Embryonic facial prominence (tissue), 1 donor: ENCODE results near the gene LDLRAD3.
"Not testable (repeated sequence)": the region's sequence is repeated elsewhere in the genome, so short reads cannot be mapped to it uniquely, and the experiment has no call there.

Experiments
- DNase-seq: peaks from one replicate; pipeline ENCODE4 v3.0.0-alpha.2; 2016; ENCODE audit errors: extremely low spot score

LDLRAD3 gene

DNA sequence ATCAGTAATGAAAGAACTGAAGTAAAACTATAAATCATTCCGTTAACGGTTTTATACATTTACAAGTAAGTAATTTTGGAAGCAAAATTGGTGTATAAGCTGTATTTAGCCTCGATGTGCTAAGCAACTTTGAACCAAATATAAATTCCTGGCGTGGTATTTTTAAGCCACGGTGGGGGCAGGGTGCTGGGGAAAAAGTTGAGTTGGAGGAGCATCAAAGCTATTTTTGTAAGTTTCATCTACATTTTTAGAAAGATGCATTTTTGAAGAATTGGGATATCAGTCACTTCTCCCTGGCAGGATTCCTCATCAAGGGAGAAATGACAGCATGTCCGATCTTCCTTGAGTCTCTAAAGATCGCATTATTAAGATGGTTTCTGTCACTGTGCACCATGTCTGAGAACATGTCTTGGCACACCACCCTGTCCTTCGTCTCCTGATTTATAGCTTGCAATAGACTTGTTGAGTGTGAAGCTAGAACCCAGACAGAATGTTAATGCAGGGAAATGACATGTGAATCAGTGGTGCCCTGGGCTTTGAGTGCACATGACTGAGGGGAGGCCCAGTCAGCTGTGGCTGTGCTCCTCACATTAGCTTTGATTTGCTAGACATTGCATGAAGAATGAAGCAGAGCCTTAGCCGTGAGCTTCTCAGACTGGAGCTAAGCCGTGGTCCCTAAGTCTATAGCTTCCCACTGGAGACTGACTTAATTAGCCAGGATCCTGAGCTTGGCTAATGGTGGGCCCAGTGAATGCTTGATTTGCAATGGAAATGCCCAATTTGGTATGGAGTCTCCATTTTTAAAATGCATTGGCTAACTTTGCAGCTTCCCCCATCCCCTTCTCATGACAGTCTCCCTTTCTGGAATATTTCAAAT lies 218.4 kb downstream of the LDLRAD3 start:
- DNase-seq, result no peak

DNA sequence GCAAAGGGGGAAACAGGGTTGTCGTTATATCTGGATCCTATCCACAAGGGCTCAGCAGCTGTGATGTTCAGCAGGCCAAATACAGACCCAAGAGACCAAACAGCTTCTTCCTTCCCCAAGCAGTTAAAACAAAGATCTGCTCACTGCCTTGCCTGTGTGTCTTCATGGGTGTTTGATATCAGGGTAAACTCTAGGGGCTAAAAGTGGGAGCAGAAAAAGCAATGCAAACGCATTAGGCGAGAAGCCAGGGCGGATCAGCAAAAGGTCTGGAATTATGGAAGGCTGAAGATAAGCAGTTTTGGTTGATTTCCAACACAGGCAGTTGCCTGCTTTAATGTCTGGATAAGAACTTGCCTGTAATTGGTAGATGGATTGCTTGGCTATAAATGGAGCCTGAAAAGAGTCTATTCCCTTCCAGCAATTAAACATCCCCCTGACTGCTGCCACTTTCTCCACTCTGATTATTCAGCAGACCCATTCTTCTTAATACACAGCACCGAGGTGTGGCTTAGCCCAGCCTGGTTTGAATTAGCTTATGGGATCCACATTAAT lies 219.1 kb downstream of the LDLRAD3 start:
- DNase-seq, result no peak

DNA sequence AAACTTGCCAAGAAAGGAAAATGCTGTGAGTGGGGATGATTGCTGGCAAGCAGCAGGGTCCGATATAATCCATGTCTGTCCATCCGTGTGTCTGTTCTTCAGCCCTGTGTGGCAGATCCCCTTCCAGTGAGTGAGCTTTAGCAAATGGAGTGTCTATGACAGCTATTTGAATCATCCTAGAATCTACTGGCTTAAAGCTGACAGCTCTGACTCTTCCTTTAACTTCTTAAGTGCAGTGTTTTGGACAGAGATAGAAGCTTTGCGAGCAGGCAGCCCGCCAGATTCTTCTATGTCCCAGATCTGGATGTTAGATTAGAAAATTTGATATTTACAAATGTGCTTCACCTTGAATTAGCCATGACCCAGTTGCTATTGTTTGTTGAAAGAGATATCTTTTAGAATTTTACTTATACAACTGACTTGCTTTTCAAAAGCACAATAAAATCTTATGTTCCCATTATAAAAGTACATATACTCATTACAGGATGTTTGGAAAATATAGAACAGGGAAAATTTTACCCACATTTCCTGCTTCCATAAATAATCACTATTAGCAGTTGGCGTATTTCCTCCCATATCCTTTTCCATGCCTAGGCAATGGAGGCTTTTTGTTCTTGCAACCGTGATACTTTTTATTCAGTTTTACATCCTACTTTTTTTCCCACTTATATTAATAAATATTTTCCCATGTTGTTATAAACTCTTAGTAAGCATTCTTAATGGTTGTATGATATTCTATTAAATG lies 220.8 kb downstream of the LDLRAD3 start:
- DNase-seq, result no peak

DNA sequence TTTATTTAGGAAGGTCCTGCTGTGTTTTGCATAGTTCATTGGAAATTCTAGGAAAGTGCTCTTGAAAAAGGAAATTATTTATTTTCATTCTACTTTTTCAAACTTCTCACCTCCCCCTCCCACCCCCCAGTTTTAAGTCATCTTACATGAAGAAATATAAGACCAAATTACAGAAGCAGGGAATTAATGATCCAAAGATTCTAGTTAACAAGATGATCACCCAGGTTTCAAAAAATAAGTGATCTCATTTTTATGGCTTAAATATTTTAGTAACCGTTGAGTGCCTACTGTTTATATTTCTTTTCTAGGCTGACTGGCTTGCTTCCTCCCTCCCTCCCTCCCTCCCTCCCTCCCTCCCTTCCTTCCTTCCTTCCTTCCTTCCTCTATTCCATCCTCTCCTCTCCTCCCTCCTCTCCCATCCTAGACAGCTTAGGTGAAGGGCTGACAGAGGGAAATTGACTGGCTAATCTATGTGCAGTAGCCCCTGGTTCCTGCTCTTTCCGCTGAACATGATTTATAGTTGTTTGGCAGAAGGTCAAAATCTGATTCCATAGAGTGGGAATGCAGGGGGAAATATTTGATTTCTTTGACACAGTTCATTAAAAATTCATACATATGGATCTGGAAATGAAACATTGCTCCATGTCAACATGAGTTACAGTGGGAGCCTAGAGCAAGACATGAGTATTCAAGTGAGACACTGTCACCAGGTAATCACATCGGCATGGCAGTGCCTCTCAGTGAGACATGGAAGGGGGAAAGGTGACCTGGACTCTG lies 221.9 kb downstream of the LDLRAD3 start:
- no peak for DNase-seq

DNA sequence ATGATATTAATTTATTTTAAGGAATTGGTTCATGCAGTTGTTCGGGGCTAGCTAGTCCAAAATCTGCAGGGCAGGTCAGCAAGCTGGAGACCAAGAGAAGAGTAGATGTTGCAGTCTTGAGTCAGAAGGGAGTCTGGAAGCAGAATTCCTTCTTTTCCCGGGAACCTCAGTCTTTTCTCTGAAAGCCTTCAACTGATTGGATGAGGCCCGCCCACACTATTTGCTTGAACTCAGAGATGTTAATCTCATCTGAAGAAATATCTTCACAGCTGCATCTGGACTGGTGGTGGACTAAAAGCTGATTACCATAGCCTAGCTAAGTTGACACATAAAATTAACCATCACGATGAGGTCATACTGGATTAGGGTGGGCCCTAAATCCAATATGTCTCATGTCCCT lies 223.2 kb downstream of the LDLRAD3 start:
- no peak for DNase-seq

DNA sequence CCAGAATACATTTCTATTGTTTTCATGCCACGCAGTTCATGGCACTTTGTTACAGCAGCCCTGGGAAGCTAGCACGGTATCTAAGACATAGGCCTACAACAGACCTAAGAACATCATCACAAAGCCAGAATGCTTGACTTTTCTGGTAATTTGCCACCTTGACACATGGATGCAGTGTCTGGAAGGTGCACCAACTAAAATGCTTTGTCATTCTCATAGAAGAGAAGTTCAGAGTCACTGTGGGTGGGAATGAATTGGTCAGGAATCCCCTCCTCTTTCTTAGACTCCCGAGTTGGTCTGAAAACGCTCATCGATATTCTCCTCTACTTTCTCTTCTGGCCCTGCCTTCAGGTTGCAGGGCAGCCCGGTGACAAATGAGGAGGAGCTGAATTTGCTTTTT lies 223.9 kb downstream of the LDLRAD3 start:
- DNase-seq, result no peak

DNA sequence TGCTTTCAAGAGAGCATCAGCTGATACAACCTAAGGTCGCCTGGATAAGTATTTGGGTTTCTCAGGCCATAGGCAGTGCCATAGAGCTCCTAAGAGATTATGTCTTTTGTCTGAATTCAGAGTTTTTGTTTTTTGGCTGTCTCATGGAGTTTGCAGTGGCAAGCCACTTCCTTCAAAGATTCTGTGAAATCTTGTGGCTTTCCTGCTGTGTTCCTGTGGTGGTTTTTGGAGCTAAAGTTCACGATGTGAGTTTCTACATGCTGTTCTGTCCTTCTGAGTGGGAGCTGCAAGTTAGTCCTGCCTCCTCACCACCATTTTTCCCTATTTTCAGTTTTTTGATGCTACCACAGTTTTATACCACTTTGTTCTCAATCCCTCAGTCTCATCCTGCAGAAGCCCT lies 234.0 kb downstream of the LDLRAD3 start:
- DNase-seq, result no peak

DNA sequence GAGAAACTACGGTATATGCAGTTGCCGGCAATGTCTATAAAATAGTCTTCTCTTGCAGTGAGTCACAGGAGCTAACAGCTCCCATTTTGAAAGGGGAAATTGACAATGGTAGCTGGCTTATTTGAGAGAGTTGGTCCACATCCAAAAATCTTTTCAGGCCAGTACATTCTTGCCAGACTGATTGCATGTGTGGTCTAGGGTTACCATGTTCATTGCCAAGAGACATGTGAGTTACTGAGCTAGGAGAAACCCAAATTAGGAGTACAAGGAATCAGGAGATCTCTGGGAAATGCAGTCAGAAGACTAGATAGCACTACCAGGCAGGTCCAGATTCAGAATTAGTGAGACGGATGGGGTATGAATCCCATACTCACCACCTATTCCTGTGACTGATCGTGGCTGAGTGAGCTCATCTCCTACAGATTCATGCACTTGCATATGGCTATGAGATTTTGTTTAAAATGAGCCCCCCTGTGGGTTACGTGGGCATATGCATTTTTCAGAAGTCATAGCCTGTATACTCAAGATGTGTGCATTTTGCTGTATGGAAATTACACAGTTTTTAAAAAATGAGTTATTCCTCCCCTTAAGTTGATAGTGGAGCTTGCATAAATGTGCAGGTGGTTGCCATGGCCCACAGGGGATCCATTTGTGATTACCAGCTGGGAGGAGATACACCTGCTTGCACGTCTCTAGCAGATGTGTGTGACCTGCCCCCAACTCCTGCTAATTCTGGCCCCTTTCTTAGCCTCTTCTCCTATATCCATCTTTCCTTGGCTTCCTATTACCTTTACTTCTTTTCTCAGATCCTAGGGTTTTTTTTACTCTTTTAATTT lies 242.7 kb downstream of the LDLRAD3 start:
- DNase-seq, result no peak

DNA sequence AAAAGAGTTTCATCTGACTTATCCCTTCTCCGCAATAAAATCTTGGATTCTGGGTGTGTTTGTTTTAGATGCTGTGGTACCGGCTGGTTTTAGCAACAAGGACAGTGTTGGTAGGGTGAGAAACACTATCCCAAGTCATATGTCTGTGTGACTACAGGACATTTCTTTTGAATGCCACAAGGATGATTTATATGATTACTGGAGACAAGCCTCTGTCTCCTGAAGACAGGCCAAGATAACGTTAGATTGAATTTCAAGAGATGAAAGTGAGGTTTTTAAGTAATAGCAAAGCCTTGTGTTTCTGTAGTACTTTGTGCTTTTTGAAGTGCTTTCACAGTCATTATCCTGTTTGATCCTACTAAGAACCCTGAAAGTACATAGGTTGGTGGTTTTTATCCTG lies 243.8 kb downstream of the LDLRAD3 start:
- no peak for DNase-seq

DNA sequence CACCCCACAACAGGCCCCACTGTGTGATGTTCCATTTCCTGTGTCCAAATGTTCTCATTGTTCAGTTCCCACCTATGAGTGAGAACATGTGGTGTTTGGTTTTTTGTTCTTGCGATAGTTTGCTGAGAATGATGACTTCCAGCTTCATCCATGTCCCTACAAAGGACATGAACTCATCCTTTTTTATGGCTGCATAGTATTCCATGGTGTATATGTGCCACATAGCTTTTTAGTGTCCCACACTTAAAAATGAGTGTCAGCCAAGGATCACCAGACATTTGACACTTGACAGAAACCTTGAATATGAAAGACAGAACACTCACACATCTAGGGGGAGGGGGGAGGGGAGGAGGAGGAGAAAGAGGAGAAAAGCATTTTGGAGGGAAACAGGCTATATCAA lies 245.9 kb downstream of the LDLRAD3 start:
- DNase-seq, result not testable (repeated sequence)

DNA sequence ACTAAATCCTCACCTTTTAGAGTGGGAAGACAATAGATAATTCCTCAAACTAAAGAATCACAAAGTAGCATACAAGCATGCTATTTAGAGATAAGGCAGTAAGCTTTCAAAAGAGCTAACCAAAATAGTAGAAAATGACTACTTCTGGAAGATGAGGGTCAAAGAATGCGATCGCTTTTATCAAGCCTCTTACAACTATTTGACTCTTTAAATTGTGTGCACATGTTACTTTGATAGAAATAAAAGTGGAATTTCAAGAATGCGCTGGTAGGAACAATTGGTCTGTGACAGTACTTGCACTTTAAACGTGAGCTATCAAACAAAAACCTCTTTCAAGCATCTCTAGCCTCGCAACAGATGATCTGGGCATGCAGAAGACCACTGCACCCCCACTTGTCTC lies 248.1 kb downstream of the LDLRAD3 start:
- DNase-seq, result no peak

DNA sequence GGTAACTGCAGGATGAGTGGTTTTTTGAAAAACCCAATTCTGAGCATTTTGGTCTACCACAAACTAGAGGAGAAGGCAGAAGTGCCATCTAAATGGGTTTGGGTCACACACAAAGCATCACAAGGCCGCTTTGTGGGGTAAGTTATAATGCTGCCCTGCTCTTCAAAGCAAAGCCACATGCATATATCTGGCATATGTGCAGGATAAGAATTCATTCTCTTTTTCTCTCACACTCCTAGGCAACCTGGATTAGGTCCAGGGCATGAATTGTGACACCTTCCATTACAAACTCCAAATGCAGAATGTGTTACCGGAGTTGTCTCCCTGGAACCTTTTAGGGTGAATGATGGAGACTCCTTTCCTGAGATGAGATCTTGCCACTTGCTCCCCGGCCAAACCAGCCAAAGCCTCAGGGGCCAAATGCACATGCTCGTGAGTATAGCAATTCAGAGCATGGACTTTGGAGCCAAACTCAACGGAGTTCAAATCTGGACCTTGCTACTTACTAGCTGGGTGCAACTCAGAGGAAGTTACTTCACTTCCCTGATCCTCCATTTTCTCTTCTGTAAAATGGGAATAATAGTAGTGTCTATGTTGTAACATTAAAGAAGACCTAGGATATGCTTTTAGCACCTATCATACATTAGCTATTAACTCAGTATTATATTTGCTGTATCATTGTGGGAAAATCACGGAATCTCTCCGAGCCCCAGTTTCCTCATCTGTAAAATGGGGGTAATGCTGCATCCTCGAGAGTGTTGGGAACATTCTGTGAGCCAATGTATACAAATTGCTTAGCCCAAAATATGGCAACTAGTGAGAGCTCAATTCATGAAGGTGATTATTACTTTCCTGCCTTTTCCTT lies 248.8 kb downstream of the LDLRAD3 start:
- DNase-seq, result no peak

DNA sequence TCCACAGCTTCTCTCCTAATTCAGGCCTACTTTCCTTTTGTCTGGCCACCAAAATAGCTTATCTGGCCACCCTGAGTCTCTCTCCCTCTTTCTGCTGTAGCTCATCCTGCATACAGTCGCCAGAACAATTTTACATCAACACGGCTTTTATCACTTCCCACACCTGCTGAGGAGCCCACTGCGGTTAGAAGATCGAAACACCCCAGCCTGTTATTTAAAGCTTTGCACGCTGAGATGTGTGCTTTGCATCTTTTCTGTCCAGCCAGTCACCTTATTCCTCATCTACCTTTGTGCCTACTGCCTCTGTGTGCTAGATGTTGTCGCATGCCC lies 249.4 kb downstream of the LDLRAD3 start:
- DNase-seq, result no peak

DNA sequence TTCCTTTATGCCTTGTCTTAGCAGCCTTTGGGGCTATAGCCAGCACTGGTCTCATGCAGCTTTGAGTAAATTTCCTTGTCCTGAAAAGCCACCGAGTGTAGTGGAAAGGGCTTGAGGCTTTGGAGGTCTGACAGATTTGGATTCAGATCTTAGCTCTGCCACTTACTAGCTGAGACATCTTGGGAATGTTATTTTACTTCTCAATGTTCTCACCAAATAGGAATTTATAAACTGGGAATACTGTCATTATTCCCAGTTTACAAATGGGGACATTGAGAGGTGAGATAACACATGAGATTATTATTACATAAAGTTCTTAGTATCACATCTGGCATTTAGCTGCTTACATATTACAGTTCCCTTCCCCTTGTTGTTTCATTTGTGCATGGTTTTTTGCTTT lies 249.9 kb downstream of the LDLRAD3 start:
- DNase-seq, result no peak

DNA sequence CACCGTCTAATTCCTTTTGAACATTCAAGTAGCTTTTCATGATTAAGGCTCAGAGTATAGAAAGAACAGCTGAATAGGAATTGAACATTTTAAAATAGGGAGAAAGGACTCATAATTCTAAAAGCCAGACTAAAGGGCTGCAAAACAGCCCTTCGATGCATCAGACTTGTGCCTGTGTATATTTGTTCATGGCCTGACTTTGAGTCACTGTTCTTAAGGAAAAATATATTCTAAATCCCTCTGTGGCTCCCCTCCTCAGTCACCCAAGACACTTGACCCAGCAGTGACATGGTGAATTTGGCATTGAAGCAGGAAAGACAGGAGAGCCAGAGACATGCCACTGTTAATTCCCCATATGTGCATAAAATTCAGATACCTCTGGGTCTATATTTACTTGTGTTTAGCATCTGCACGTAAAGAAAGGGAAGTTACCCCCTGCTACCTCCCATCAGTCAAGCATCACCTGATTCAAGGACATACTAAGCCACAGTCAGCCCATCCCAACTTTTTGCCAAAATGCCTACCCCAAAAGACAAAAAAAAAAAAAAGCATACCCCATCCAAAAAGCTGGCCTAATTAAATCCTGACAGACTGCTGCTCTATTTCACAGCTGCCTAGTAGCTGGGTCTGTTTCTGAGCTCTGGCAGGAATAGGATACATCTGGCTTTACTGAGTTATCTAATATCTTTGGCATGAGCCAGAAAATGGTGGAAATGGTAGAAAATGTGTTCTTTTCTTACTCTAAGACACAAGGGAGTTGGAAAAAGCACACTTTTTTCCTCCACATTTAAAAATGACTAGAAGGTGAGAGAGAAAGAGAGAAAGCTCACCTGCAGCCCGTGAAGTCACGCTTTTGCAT lies 251.9 kb downstream of the LDLRAD3 start:
- peak; percentile 63 for DNase-seq

DNA sequence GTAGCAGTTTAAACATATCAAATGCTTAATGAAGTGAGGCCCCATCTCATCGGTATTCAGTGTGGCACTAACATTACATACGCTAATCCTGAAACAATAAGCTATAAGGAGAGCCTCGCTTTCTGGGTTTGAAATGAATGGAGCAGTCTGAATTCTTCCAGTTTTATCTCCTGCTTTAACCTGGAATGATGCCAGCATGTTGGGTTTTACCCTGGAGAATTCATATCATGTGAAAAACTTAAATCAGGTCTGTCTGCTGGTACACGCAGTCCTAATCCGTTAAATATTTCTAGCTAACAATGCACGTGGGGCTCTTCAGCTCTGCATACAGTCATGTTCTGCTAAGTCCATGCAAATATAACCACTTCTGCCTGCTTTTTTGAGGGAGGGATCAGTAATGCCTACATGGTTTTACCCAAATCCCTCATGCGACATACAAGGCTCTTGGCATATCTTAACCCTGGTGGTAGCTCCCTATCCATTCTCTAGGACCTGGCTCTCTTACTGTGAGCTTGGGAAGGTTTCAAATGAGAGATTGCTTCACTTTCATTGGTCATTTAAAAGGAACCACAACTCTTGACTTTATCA lies 252.6 kb downstream of the LDLRAD3 start:
- DNase-seq, result peak; percentile 58

DNA sequence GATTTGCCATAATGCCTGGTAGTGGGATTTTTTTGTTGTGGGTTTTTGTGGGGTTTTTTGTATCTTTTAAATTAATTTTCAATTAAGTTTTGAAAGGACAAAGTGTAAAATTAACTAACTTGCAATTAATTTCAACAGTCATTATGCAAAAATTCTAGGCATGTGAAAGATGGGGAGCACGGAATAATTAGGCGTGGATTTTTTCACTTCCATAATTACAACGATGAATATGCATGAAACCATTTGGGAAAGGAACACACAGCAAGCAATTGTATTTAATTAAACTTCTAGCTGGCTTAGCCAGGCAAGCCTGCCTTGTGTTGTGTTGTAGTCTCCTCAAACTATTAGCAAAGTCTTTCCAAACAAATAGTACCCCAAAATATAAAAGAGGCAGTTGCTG lies 257.5 kb downstream of the LDLRAD3 start:
- no peak for DNase-seq

DNA sequence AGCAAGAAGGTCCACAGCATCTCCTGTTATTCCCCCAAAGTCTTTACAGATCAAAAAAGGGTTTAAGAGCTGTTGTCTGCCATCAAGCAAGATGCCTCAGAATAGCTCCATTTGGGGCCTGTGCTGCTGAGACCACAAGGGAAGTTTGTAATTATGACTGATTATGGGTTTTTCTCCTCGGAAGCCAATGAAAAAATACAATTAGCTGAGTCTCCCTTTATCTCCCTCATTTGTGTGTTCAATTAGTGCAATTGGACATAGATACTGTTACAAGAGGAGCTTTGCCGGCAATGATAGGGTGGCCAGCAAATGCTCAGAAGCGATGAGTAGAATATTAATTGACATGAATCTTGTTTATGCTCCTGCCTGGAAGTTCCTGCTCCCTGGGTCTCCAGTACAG lies 261.7 kb downstream of the LDLRAD3 start:
- DNase-seq, result no peak

DNA sequence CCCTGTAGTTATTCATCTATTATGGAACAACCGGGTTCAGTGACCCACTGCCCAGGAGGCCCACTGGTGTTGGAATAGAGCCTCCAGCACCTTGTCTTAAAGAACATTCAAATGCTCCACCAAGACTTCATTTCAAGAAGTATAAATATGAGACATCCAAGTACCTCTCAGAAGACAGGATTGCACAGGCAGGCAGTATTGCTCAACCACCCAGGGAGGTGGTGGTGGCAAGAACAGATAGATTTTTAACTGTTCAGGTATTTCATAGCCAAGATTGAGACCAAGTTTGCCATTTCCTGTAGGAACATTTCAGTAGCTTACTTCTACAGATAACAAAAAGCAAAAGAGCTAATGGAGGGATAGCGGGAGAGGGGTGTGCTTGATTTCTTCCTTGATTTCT lies 266.7 kb downstream of the LDLRAD3 start:
- no peak for DNase-seq
